ENCODE measurements around the gene ATP23.

Gene ATP23

DNA sequence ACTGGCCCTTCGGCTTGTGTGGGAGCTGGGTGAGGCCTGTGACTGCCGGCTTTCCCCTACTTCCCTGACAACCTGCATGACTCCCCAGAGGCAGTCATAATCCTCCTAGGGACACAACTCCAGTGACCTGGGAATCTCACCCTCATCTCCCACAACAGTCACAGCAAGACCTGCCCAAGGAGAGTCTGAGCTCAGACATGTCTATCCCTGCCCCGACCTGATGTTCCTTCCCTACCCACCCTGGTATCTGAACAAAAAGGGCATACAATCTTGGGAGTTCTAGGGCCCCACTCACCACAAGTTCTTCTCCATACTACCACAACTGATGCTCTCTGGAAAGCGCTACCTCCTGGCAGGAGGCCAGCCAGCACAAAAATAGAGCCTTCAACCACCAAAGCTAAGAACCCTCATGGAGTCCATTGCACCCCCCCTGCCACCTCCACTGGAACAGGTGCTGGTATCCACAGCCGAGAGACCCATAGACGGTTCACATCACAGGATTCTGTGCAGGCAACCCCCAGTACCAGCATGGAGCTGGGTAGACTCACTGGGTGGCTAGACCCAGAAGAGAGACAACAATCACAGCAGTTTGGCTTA, 16.8 kb downstream of the ATP23 start:
- Histone ChIP-seq H3K27ac (ENCODE audit: low read length) (no peak overlapping the region), H3K4me1 (ENCODE audit: low read length) (no peaks in the 10 kb centered on the region), H3K79me2 (ENCODE audit: low read length) (no peaks in the 10 kb centered on the region), H3K27me3 (ENCODE audit: low read depth, low read length) (no peaks in the 10 kb centered on the region), H3K9me3 (ENCODE audit: insufficient read depth, low read length) (no peaks in the 10 kb centered on the region), H3K4me3 (ENCODE audit: low read length) (no peak overlapping the region), H4K20me1 (ENCODE audit: insufficient read depth, low read length) (no peaks in the 10 kb centered on the region), H2AFZ (ENCODE audit: low read depth, low read length) (no peak overlapping the region), H3K4me2 (ENCODE audit: low read length) (no peak overlapping the region), H3K9ac (ENCODE audit: low read length) (no peak overlapping the region), H3K36me3 (replicated peaks; ENCODE audit: low read depth, low read length) (peaks cover 21% of the 10 kb centered on the region)
- no peak for TF ChIP-seq EZH2phosphoT487 (IDR thresholded peaks at IDR 0.05; ENCODE audit: low read depth)
- no peak for TF ChIP-seq CTCF (IDR thresholded peaks at IDR 0.05; ENCODE audit: low read depth, low read length)

- H3K79me2 ChIP-seq (ENCODE audit: low read length) = no peaks in the 10 kb centered on the region
- 0 out of 2 replicates have a peak, but pooled peaks cover 3% of the 10 kb centered on the region for H3K9me3 ChIP-seq (ENCODE audit: insufficient read depth, low read length)
- no peaks in the 10 kb centered on the region for H3K27me3 ChIP-seq (ENCODE audit: low read depth, low read length)
- no peak overlapping the region for H3K27ac ChIP-seq (ENCODE audit: low read length)
- no peak overlapping the region for H3K4me3 ChIP-seq (ENCODE audit: low read length)
- H4K20me1 ChIP-seq (ENCODE audit: insufficient read depth, low read length) = no peaks in the 10 kb centered on the region
- no peak overlapping the region for H2AFZ ChIP-seq (ENCODE audit: low read depth, low read length)
- TF ChIP-seq EZH2phosphoT487 (IDR thresholded peaks at IDR 0.05; ENCODE audit: low read depth) (no peak), CTCF (IDR thresholded peaks at IDR 0.05; ENCODE audit: low read depth, low read length) (no peak)
- H3K4me2 ChIP-seq (ENCODE audit: low read length) = no peak overlapping the region
- no peak overlapping the region for H3K9ac ChIP-seq (ENCODE audit: low read length)
- H3K36me3 ChIP-seq (replicated peaks; ENCODE audit: low read depth, low read length) = no peaks in the 10 kb centered on the region
- H3K4me1 ChIP-seq (ENCODE audit: low read length) = no peaks in the 10 kb centered on the region
These were observed 23.1 kb downstream of the ATP23 start for GRCh38 chr12:57964421-57964820.

- no peaks in the 10 kb centered on the region for H4K20me1 ChIP-seq (ENCODE audit: insufficient read depth, low read length)
- no peaks in the 10 kb centered on the region for H3K79me2 ChIP-seq (ENCODE audit: low read length)
- no peak overlapping the region for H3K27ac ChIP-seq (ENCODE audit: low read length)
- 0 out of 2 replicates have a peak, but pooled peaks cover 3% of the 10 kb centered on the region for H3K9me3 ChIP-seq (ENCODE audit: insufficient read depth, low read length)
- H3K27me3 ChIP-seq (ENCODE audit: low read depth, low read length) = no peaks in the 10 kb centered on the region
- no peaks in the 10 kb centered on the region for H3K36me3 ChIP-seq (replicated peaks; ENCODE audit: low read depth, low read length)
- H3K4me3 ChIP-seq (ENCODE audit: low read length) = no peak overlapping the region
- no peak overlapping the region for H3K4me2 ChIP-seq (ENCODE audit: low read length)
- TF ChIP-seq CTCF (IDR thresholded peaks at IDR 0.05; ENCODE audit: low read depth, low read length) = no peak
- TF ChIP-seq EZH2phosphoT487 (IDR thresholded peaks at IDR 0.05; ENCODE audit: low read depth) = no peak
- no peaks in the 10 kb centered on the region for H3K4me1 ChIP-seq (ENCODE audit: low read length)
- H3K9ac ChIP-seq (ENCODE audit: low read length) = no peak overlapping the region
- H2AFZ ChIP-seq (ENCODE audit: low read depth, low read length) = no peak overlapping the region
These were observed 24.4 kb downstream of the ATP23 start for GRCh38 chr12:57965766-57966165.

- Histone ChIP-seq H3K4me3 (ENCODE audit: low read length) (no peak overlapping the region), H2AFZ (ENCODE audit: low read depth, low read length) (no peak overlapping the region), H3K79me2 (ENCODE audit: low read length) (no peaks in the 10 kb centered on the region), H3K4me1 (ENCODE audit: low read length) (no peaks in the 10 kb centered on the region), H3K36me3 (replicated peaks; ENCODE audit: low read depth, low read length) (no peaks in the 10 kb centered on the region), H3K27me3 (ENCODE audit: low read depth, low read length) (no peaks in the 10 kb centered on the region), H3K9ac (ENCODE audit: low read length) (no peak overlapping the region), H3K9me3 (ENCODE audit: insufficient read depth, low read length) (0 out of 2 replicates have a peak, but pooled peaks cover 3% of the 10 kb centered on the region), H3K27ac (ENCODE audit: low read length) (no peak overlapping the region), H4K20me1 (ENCODE audit: insufficient read depth, low read length) (no peaks in the 10 kb centered on the region), H3K4me2 (ENCODE audit: low read length) (no peak overlapping the region)
- TF ChIP-seq EZH2phosphoT487 (IDR thresholded peaks at IDR 0.05; ENCODE audit: low read depth) (no peak), CTCF (IDR thresholded peaks at IDR 0.05; ENCODE audit: low read depth, low read length) (no peak)
These were observed 25.2 kb downstream of the ATP23 start for GRCh38 chr12:57966536-57966935.

Measured in OCI-LY3 (cell line).